Activated CD4-positive, alpha-beta T cell treated with anti-CD3 and anti-CD28 coated beads for 48 hours (primary cell): Measurements from ENCODE around the gene MICOS13.
"Not testable (repeated sequence)": the region's sequence is repeated elsewhere in the genome, so short reads cannot be mapped to it uniquely, and the experiment has no call there.

ENCODE experiments used
- DNase-seq: peaks from one replicate; pipeline ENCODE4 v3.0.0-alpha.2; 2020

Gene MICOS13

GRCh38 chr19:5680437-5681368 is at the start of gene MICOS13, which contains the start of gene HSD11B1L:
Gene MICOS13, minus strand, starts transcription at chr19:5680516. Its CDS starts 30 bp downstream, at chr19:5680486.
Gene HSD11B1L, plus strand, starts transcription at chr19:5681027. Its CDS starts 3,806 bp downstream, at chr19:5684833.
- DNase-seq, result peak; percentile 98

- DNase-seq, result no peak
Observed at GRCh38 chr19:5727453-5728050, 47.2 kb upstream of the MICOS13 start.

GRCh38 chr19:5719961-5720790 is 39.9 kb upstream of the MICOS13 start, which contains the start of the genes CATSPERD and LONP1:
Gene CATSPERD, plus strand, starts transcription at chr19:5720637. Its CDS starts 101 bp downstream, at chr19:5720738.
Gene LONP1, minus strand, starts transcription at chr19:5720146. Its CDS starts 14 bp downstream, at chr19:5720132.
- peak; percentile 99 for DNase-seq

GRCh38 chr19:5719274-5719960 is 39.1 kb upstream of the MICOS13 start:
- DNase-seq, result peak; percentile 57

- peak; percentile 78 for DNase-seq
Observed at GRCh38 chr19:5718579-5719273, 38.4 kb upstream of the MICOS13 start.

GRCh38 chr19:5718037-5718578 is 37.8 kb upstream of the MICOS13 start:
- peak; percentile 84 for DNase-seq

- DNase-seq, result no peak
Observed at GRCh38 chr19:5717215-5717935, 37.1 kb upstream of the MICOS13 start.

GRCh38 chr19:5714816-5715215 is 34.5 kb upstream of the MICOS13 start:
- DNase-seq, result no peak

- DNase-seq, result no peak
Observed at GRCh38 chr19:5713228-5713627, 32.9 kb upstream of the MICOS13 start.

GRCh38 chr19:5711713-5712161 is 31.4 kb upstream of the MICOS13 start:
- DNase-seq, result no peak

- no peak for DNase-seq
Observed at GRCh38 chr19:5711025-5711424, 30.7 kb upstream of the MICOS13 start.

GRCh38 chr19:5707576-5708575 is 27.6 kb upstream of the MICOS13 start:
- DNase-seq, result no peak

- DNase-seq, result no peak
Observed at GRCh38 chr19:5706876-5707573, 26.7 kb upstream of the MICOS13 start.

- DNase-seq, result no peak
Observed at GRCh38 chr19:5705552-5705951, 25.2 kb upstream of the MICOS13 start.

GRCh38 chr19:5703819-5704818 is 23.8 kb upstream of the MICOS13 start:
- no peak for DNase-seq

GRCh38 chr19:5702053-5702410 is 21.7 kb upstream of the MICOS13 start:
- DNase-seq, result not testable (repeated sequence)

GRCh38 chr19:5700455-5701092 is 20.3 kb upstream of the MICOS13 start:
- DNase-seq, result no peak
